GM23338 (cell line): Measurements from ENCODE around the gene KRTAP10-1. TPM values are rescaled to one million over a fixed set of nuclear protein-coding genes. Genes with fewer than 3 reads are reported as not detected.

Experiments
- ATAC-seq: fragments of 200-7000 bp; cut with Tn5 transposase; 3 replicates; pipeline ENCODE4 v1.9.1; 2020
- DNase-seq: peaks from one replicate; pipeline ENCODE4 v3.0.0-alpha.2; 2015; ENCODE audit warnings: low spot score
- H2AFZ ChIP-seq: fragments of 200-600 bp; sonication (generic); 2 replicates; pipeline ENCODE4 v1.8.0; 2016; ENCODE audit warnings: antibody characterized with exemption, mild to moderate bottlenecking, moderate library complexity
- H3F3A ChIP-seq: fragments of 200-600 bp; sonication (generic); replicated peaks from 2 replicates; pipeline ENCODE4 v1.8.0; 2017; ENCODE audit warnings: antibody characterized with exemption, mixed run types, low read depth
- H3K27ac ChIP-seq: fragments of 200-600 bp; sonication (generic); 2 replicates; pipeline ENCODE4 v1.6.1; 2016; ENCODE audit warnings: low read depth
- H3K27me3 ChIP-seq: fragments of 200-600 bp; sonication (generic); 2 replicates; pipeline ENCODE4 v1.8.0; 2016; ENCODE audit warnings: mild to moderate bottlenecking, mixed run types, moderate library complexity; ENCODE audit not compliant: insufficient read depth
- H3K36me3 ChIP-seq: fragments of 200-600 bp; sonication (generic); 2 replicates; pipeline ENCODE4 v1.8.0; 2016; ENCODE audit warnings: mild to moderate bottlenecking; ENCODE audit not compliant: insufficient read depth
- H3K4me1 ChIP-seq: fragments of 200-600 bp; sonication (generic); 2 replicates; pipeline ENCODE4 v1.8.0; 2016; ENCODE audit warnings: mild to moderate bottlenecking, moderate library complexity; ENCODE audit not compliant: insufficient read depth
- H3K4me2 ChIP-seq: fragments of 200-600 bp; sonication (generic); 2 replicates; pipeline ENCODE4 v1.7.1; 2017; ENCODE audit warnings: mixed run types
- H3K4me3 ChIP-seq: fragments of 200-600 bp; sonication (generic); 2 replicates; pipeline ENCODE4 v1.6.1; 2016; ENCODE audit warnings: mixed run types
- H3K79me2 ChIP-seq: fragments of 200-600 bp; sonication (generic); replicated peaks from 2 replicates; pipeline ENCODE4 v1.8.0; 2017; ENCODE audit warnings: mild to moderate bottlenecking; ENCODE audit not compliant: insufficient read depth
- H3K9me2 ChIP-seq: fragments of 200-600 bp; sonication (generic); 2 replicates; pipeline ENCODE4 v1.8.0; 2017; ENCODE audit not compliant: insufficient read depth
- H4K20me1 ChIP-seq: fragments of 200-600 bp; sonication (generic); replicated peaks from 2 replicates; pipeline ENCODE4 v1.8.0; 2017; ENCODE audit warnings: mild to moderate bottlenecking; ENCODE audit not compliant: insufficient read depth
- H3K27ac Mint-ChIP-seq: 2 replicates; pipeline ENCODE4 v1.8.0; 2020; ENCODE audit warnings: inconsistent platforms, mild to moderate bottlenecking, moderate library complexity, mixed read lengths
- H3K27me3 Mint-ChIP-seq: 3 replicates; pipeline ENCODE4 v1.8.0; 2022; ENCODE audit warnings: low read depth, mild to moderate bottlenecking, moderate library complexity, mixed read lengths, inconsistent platforms; ENCODE audit not compliant: insufficient read depth, poor library complexity
- H3K36me3 Mint-ChIP-seq: 3 replicates; pipeline ENCODE4 v1.8.0; 2021; ENCODE audit warnings: low read depth, mild to moderate bottlenecking, inconsistent platforms, moderate library complexity, mixed read lengths
- H3K4me1 Mint-ChIP-seq: 3 replicates; pipeline ENCODE4 v1.8.0; 2020; ENCODE audit warnings: mild to moderate bottlenecking, inconsistent platforms, mixed read lengths
- H3K4me3 Mint-ChIP-seq: 3 replicates; pipeline ENCODE4 v1.8.0; 2021; ENCODE audit warnings: moderate library complexity, mild to moderate bottlenecking, inconsistent platforms, mixed read lengths
- H3K9me3 Mint-ChIP-seq: 3 replicates; pipeline ENCODE4 v1.8.0; 2020; ENCODE audit warnings: moderate library complexity, mild to moderate bottlenecking, inconsistent platforms, mixed read lengths
- CREB1 ChIP-seq: fragments of 250-450 bp; sonication (Bioruptor Pico); IDR thresholded peaks from 2 replicates; pipeline ENCODE4 v1.5.0; 2020; ENCODE audit warnings: low read depth, mild to moderate bottlenecking, moderate library complexity
- EZH2 ChIP-seq: fragments of 200-600 bp; sonication (generic); IDR thresholded peaks from one replicate; pipeline ENCODE4 v1.8.0; 2017; ENCODE audit warnings: antibody characterized with exemption, mild to moderate bottlenecking, low read depth; ENCODE audit not compliant: unreplicated experiment
- EZH2phosphoT487 ChIP-seq: fragments of 200-600 bp; sonication (generic); IDR thresholded peaks from one replicate; pipeline ENCODE4 v1.8.1; 2018; ENCODE audit warnings: antibody characterized with exemption; ENCODE audit not compliant: unreplicated experiment
- POLR2AphosphoS5 ChIP-seq: IDR thresholded peaks from 2 replicates; pipeline ENCODE4 v1.6.1; 2016; ENCODE audit warnings: antibody characterized with exemption, low read depth
- STAT1 ChIP-seq: IDR thresholded peaks from one replicate; pipeline ENCODE4 v1.6.1; 2016; ENCODE audit warnings: antibody characterized with exemption; ENCODE audit not compliant: unreplicated experiment
- ZNF114 ChIP-seq: fragments of 250-450 bp; sonication (Bioruptor Pico); IDR thresholded peaks from 2 replicates; pipeline ENCODE4 v1.5.0; 2020; ENCODE audit warnings: mild to moderate bottlenecking, moderate library complexity
- ZNF331 ChIP-seq: fragments of 250-450 bp; sonication (Bioruptor Pico); IDR thresholded peaks from 2 replicates; pipeline ENCODE4 v1.5.0; 2020; ENCODE audit warnings: low read depth, mild to moderate bottlenecking, moderate library complexity
- polyA plus RNA-seq: library from polyadenylated mRNA; unstranded; fragments of >200 nt; fragmentation: Nextera tagmentation; extraction: Ambion mirVana; gene quantifications from 2 replicates; pipeline ENCODE4 v1.2.1, GENCODE V29; 2016
- total RNA-seq: library from RNA; depleted of rRNA; stranded (reverse); fragments of >200 nt; shearing (Covaris generic); gene quantifications from 2 replicates; pipeline ENCODE4 v1.2.3, GENCODE V29; 2014
- TF ChIP-seq, protein P1 (sequence below): fragments of 250-450 bp; sonication (Bioruptor Pico); IDR thresholded peaks from 2 replicates; pipeline ENCODE4 v1.5.0; 2020; ENCODE audit warnings: mild to moderate bottlenecking, moderate library complexity
- TF ChIP-seq, protein P2 (sequence below): IDR thresholded peaks from one replicate; pipeline ENCODE4 v1.6.1; 2018; ENCODE audit warnings: antibody characterized with exemption; ENCODE audit not compliant: unreplicated experiment
- TF ChIP-seq, protein P3 (sequence below), 2 experiments: fragments of 200-600 bp in 1 of 2; sonication (generic) in 1 of 2; conservative IDR thresholded peaks; 2 replicates each; pipeline versions ENCODE4 v1.5.1 to v1.6.1; 2016 to 2017; ENCODE audit warnings: antibody characterized with exemption in 2 of 2, low read depth in 2 of 2, mild to moderate bottlenecking in 2 of 2, moderate library complexity in 1 of 2

Gene KRTAP10-1
- total and polyA plus RNA-seq, 2 experiments from 2014 or later: not detected

DNA sequence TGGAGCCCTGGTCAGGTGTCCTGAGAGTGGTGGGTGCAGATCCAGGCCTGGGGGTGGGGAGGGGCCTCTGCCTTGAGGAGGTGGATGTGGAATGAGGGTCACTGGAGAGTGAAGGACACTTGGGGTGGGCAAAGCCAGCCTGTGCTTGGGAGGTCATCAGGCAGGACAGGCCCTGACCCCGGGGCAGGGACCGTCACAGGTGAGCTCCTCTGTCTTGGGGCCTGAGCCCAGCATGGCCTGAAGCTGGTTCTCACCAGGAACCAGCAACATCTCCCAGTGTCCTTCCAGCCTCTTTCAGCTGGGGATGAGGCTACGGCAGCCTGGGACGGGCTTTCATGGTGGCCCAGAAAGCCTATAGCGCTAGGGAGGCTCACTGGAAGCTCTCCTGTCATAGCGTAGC lies 12.1 kb upstream of the KRTAP10-1 start:
- no peak overlapping the region for H3K27ac ChIP-seq
- Mint-ChIP-seq H3K27ac (no peak overlapping the region), H3K36me3 (peaks cover 7% of the 10 kb centered on the region), H3K9me3 (peaks cover 4% of the 10 kb centered on the region), H3K4me3 (no peak overlapping the region), H3K27me3 (peaks cover 19% of the 10 kb centered on the region), H3K4me1 (peaks cover 49% of the 10 kb centered on the region)
- no peaks in the 10 kb centered on the region for H4K20me1 ChIP-seq
- no peak overlapping the region for H3K4me2 ChIP-seq
- no peaks in the 10 kb centered on the region for H3K9me2 ChIP-seq
- H3K4me1 ChIP-seq: peaks cover 28% of the 10 kb centered on the region
- no peaks in the 10 kb centered on the region for H3K36me3 ChIP-seq
- no peaks in the 10 kb centered on the region for H3K79me2 ChIP-seq
- H3K4me3 ChIP-seq: no peak overlapping the region
- no peaks in the 10 kb centered on the region for H3K27me3 ChIP-seq
- DNase-seq (no peak), ATAC-seq (no peak)
- no peak overlapping the region for H2AFZ ChIP-seq
- H3F3A ChIP-seq: 0 out of 2 replicates have a peak, but pooled peaks cover 2% of the 10 kb centered on the region
- TF ChIP-seq STAT1: no peak

DNA sequence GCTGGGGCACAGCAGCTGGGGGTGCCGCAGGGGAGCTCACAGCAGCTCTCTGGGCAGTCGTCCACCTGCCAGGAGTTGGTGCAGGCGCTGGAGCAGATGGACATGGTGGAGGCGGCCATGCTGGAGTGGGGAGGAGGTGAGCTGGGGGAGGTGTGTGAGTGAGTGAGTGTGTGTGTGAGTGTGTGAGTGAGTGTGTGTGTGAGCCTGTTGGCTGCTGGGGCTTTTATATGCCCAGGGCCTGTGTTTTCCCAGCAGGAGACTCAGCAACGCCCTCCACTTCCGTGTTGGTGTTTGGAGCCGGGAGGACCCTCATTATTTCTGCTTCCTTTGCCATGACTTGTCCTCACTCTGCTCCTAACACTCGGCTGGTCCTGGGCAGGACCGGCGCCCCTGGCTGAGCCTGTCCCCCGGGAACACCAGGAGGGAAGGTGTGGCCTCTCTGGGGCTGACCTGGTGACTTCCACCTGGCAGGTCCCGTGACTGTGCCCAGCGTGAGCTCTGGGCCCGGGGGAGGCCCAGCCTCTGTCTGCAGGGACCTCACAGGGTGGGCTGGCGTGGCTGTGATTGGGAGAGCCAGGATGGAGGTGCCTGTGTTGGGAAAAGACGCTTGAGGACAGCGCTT lies 11.5 kb upstream of the KRTAP10-1 start, which contains the start of gene KRTAP10-2:
KRTAP10-2 (minus strand) TSS at position 166 of the 622 bp plus-strand sequence; CDS start at position 119, 47 bp downstream.
- no peaks in the 10 kb centered on the region for H4K20me1 ChIP-seq
- peak within 1 kb of the TSS; percentile 51; the same call in 1 of the 2 replicates for H3K27ac Mint-ChIP-seq
- H3K27me3 Mint-ChIP-seq: peaks cover 22% of the 10 kb centered on the region
- H3F3A ChIP-seq: 0 out of 2 replicates have a peak, but pooled peaks cover 2% of the 10 kb centered on the region
- no peak within 1 kb of the TSS for H3K4me3 Mint-ChIP-seq
- H3K9me3 Mint-ChIP-seq: peaks cover 11% of the 10 kb centered on the region
- peaks cover 47% of the 10 kb centered on the region for H3K4me1 Mint-ChIP-seq
- H3K4me1 ChIP-seq: peaks cover 25% of the 10 kb centered on the region
- no peaks in the 10 kb centered on the region for H3K9me2 ChIP-seq
- H3K27me3 ChIP-seq: no peaks in the 10 kb centered on the region
- ATAC-seq (no peak), DNase-seq (no peak)
- peaks cover 13% of the 10 kb centered on the region for H3K36me3 Mint-ChIP-seq
- H3K4me3 ChIP-seq: no peak within 1 kb of the TSS
- H3K79me2 ChIP-seq: no peaks in the 10 kb centered on the region
- no peak within 1 kb of the TSS for H2AFZ ChIP-seq
- no peaks in the 10 kb centered on the region; the same call in 1 of the 2 replicates for H3K36me3 ChIP-seq
- no peak within 1 kb of the TSS for H3K27ac ChIP-seq
- H3K4me2 ChIP-seq: no peak within 1 kb of the TSS
- TF ChIP-seq ZNF114 (CRISPR knock-in tag) (no peak), EZH2 (no peak), STAT1 (no peak), POLR2AphosphoS5 (no peak), ZNF331 (CRISPR knock-in tag) (no peak), CREB1 (CRISPR knock-in tag) (no peak), EZH2phosphoT487 (no peak)
- TF ChIP-seq, protein P1, sequence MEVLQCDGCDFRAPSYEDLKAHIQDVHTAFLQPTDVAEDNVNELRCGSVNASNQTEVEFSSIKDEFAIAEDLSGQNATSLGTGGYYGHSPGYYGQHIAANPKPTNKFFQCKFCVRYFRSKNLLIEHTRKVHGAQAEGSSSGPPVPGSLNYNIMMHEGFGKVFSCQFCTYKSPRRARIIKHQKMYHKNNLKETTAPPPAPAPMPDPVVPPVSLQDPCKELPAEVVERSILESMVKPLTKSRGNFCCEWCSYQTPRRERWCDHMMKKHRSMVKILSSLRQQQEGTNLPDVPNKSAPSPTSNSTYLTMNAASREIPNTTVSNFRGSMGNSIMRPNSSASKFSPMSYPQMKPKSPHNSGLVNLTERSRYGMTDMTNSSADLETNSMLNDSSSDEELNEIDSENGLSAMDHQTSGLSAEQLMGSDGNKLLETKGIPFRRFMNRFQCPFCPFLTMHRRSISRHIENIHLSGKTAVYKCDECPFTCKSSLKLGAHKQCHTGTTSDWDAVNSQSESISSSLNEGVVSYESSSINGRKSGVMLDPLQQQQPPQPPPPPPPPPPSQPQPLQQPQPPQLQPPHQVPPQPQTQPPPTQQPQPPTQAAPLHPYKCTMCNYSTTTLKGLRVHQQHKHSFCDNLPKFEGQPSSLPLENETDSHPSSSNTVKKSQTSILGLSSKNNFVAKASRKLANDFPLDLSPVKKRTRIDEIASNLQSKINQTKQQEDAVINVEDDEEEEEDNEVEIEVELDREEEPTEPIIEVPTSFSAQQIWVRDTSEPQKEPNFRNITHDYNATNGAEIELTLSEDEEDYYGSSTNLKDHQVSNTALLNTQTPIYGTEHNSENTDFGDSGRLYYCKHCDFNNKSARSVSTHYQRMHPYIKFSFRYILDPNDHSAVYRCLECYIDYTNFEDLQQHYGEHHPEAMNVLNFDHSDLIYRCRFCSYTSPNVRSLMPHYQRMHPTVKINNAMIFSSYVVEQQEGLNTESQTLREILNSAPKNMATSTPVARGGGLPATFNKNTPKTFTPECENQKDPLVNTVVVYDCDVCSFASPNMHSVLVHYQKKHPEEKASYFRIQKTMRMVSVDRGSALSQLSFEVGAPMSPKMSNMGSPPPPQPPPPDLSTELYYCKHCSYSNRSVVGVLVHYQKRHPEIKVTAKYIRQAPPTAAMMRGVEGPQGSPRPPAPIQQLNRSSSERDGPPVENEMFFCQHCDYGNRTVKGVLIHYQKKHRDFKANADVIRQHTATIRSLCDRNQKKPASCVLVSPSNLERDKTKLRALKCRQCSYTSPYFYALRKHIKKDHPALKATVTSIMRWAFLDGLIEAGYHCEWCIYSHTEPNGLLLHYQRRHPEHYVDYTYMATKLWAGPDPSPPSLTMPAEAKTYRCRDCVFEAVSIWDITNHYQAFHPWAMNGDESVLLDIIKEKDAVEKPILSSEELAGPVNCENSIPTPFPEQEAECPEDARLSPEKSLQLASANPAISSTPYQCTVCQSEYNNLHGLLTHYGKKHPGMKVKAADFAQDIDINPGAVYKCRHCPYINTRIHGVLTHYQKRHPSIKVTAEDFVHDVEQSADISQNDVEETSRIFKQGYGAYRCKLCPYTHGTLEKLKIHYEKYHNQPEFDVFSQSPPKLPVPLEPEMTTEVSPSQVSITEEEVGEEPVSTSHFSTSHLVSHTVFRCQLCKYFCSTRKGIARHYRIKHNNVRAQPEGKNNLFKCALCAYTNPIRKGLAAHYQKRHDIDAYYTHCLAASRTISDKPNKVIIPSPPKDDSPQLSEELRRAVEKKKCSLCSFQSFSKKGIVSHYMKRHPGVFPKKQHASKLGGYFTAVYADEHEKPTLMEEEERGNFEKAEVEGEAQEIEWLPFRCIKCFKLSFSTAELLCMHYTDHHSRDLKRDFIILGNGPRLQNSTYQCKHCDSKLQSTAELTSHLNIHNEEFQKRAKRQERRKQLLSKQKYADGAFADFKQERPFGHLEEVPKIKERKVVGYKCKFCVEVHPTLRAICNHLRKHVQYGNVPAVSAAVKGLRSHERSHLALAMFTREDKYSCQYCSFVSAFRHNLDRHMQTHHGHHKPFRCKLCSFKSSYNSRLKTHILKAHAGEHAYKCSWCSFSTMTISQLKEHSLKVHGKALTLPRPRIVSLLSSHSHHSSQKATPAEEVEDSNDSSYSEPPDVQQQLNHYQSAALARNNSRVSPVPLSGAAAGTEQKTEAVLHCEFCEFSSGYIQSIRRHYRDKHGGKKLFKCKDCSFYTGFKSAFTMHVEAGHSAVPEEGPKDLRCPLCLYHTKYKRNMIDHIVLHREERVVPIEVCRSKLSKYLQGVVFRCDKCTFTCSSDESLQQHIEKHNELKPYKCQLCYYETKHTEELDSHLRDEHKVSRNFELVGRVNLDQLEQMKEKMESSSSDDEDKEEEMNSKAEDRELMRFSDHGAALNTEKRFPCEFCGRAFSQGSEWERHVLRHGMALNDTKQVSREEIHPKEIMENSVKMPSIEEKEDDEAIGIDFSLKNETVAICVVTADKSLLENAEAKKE (CRISPR knock-in tag): no peak
- TF ChIP-seq, protein P2, sequence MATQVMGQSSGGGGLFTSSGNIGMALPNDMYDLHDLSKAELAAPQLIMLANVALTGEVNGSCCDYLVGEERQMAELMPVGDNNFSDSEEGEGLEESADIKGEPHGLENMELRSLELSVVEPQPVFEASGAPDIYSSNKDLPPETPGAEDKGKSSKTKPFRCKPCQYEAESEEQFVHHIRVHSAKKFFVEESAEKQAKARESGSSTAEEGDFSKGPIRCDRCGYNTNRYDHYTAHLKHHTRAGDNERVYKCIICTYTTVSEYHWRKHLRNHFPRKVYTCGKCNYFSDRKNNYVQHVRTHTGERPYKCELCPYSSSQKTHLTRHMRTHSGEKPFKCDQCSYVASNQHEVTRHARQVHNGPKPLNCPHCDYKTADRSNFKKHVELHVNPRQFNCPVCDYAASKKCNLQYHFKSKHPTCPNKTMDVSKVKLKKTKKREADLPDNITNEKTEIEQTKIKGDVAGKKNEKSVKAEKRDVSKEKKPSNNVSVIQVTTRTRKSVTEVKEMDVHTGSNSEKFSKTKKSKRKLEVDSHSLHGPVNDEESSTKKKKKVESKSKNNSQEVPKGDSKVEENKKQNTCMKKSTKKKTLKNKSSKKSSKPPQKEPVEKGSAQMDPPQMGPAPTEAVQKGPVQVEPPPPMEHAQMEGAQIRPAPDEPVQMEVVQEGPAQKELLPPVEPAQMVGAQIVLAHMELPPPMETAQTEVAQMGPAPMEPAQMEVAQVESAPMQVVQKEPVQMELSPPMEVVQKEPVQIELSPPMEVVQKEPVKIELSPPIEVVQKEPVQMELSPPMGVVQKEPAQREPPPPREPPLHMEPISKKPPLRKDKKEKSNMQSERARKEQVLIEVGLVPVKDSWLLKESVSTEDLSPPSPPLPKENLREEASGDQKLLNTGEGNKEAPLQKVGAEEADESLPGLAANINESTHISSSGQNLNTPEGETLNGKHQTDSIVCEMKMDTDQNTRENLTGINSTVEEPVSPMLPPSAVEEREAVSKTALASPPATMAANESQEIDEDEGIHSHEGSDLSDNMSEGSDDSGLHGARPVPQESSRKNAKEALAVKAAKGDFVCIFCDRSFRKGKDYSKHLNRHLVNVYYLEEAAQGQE: no peak
- TF ChIP-seq, protein P3, sequence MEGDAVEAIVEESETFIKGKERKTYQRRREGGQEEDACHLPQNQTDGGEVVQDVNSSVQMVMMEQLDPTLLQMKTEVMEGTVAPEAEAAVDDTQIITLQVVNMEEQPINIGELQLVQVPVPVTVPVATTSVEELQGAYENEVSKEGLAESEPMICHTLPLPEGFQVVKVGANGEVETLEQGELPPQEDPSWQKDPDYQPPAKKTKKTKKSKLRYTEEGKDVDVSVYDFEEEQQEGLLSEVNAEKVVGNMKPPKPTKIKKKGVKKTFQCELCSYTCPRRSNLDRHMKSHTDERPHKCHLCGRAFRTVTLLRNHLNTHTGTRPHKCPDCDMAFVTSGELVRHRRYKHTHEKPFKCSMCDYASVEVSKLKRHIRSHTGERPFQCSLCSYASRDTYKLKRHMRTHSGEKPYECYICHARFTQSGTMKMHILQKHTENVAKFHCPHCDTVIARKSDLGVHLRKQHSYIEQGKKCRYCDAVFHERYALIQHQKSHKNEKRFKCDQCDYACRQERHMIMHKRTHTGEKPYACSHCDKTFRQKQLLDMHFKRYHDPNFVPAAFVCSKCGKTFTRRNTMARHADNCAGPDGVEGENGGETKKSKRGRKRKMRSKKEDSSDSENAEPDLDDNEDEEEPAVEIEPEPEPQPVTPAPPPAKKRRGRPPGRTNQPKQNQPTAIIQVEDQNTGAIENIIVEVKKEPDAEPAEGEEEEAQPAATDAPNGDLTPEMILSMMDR (conservative IDR thresholded peaks at IDR 0.05; ENCODE audit: low read depth in 2 of 2): no peak
